Measurements from ENCODE around the gene CYTIP.

The CYTIP gene

DNA sequence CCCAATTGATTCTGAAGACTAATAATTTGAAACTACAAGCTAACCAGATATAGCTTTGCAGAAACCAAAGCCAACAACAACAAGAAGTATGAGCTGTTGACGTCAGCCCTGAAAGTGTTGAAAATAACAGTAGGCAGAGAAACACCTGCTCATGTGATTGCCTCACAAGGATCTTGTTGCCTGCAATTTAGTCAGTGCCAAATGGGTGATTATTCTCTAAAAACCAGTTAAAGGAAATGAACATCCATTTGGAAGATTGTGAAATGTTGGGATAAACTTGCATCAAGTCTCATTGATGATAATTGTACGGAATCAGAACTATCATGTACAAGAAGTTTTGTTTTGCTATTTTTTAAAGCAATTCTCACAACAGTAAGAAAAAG, 2.8 kb downstream of the CYTIP start:
- Histone ChIP-seq H3K27me3 (replicated peaks; ENCODE audit: control insufficient read depth, insufficient read depth, low read length, poor library complexity, severe bottlenecking) (no peaks in the 10 kb centered on the region), H3K36me3 (ENCODE audit: control insufficient read depth, insufficient read depth, low read length) (peaks cover 8% of the 10 kb centered on the region), H3K4me3 (ENCODE audit: insufficient read depth, low read depth, low read length, poor library complexity, severe bottlenecking) (peak overlapping the region; percentile 80), H3K4me1 (ENCODE audit: control insufficient read depth, insufficient read depth, low read length, poor library complexity, severe bottlenecking) (peaks cover 13% of the 10 kb centered on the region), H3K27ac (ENCODE audit: insufficient read depth, low read length, poor library complexity, severe bottlenecking) (peak overlapping the region; percentile 82), H3K9me3 (ENCODE audit: control insufficient read depth, low read length) (no peaks in the 10 kb centered on the region)
- no peak for DNase-seq

DNA sequence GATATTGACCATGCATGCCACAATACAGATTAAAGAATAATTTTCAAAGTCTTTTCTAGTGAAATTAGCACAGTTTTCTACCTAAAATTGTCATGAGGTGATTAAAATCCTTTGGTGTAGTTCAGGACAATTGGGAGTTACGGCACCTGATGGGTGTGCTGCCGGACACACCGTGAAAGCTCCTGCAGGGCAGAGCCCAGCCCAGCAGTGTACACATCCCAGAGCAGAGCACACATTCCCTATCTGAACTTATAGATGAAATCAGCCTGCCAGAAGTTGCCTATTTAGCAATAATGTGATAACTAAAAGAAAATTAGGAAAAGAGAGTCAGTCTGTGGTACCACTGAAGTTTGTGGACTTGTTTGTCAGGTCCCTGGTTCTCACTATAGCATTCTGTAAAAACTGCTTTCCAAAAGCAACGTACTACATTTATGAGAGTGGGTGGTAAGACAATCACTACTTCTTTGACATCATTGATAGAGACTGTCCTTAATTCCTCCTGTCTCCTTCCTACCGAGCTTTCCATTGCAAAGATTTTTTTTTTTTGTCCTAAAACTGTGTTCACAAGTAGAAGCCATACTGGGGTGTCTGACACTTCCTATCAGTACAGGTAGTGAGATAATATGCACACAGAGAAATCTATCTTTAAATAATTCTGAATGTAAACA, 3.4 kb downstream of the CYTIP start:
- no peaks in the 10 kb centered on the region for H3K27me3 ChIP-seq (replicated peaks; ENCODE audit: control insufficient read depth, insufficient read depth, low read length, poor library complexity, severe bottlenecking)
- peaks cover 13% of the 10 kb centered on the region for H3K4me1 ChIP-seq (ENCODE audit: control insufficient read depth, insufficient read depth, low read length, poor library complexity, severe bottlenecking)
- DNase-seq: no peak
- H3K36me3 ChIP-seq (ENCODE audit: control insufficient read depth, insufficient read depth, low read length): peaks cover 8% of the 10 kb centered on the region
- peak overlapping the region; percentile 82 for H3K27ac ChIP-seq (ENCODE audit: insufficient read depth, low read length, poor library complexity, severe bottlenecking)
- peak overlapping the region; percentile 80 for H3K4me3 ChIP-seq (ENCODE audit: insufficient read depth, low read depth, low read length, poor library complexity, severe bottlenecking)
- H3K9me3 ChIP-seq (ENCODE audit: control insufficient read depth, low read length): no peaks in the 10 kb centered on the region

DNA sequence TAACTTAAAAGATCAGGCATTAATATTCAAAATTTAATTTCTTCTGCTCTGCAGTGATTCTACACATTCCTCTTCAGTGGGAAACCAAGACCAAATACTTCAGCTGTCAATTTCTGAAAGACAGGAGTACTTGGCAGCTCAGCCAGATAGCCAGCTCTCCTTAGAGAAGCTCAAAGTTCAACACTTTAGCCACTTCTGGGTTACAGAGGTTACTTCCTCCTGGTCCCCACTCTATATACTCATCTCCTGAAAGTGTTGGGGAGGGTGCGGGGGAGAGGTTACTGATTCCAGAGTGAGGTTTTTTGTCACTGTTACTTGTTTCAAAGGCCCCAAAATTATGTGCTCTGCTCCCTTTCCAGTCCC, 4.1 kb downstream of the CYTIP start:
- H3K36me3 ChIP-seq (ENCODE audit: control insufficient read depth, insufficient read depth, low read length): peaks cover 8% of the 10 kb centered on the region
- peak overlapping the region; percentile 80 for H3K4me3 ChIP-seq (ENCODE audit: insufficient read depth, low read depth, low read length, poor library complexity, severe bottlenecking)
- no peaks in the 10 kb centered on the region for H3K27me3 ChIP-seq (replicated peaks; ENCODE audit: control insufficient read depth, insufficient read depth, low read length, poor library complexity, severe bottlenecking)
- H3K27ac ChIP-seq (ENCODE audit: insufficient read depth, low read length, poor library complexity, severe bottlenecking): peak overlapping the region; percentile 82
- H3K9me3 ChIP-seq (ENCODE audit: control insufficient read depth, low read length): no peaks in the 10 kb centered on the region
- H3K4me1 ChIP-seq (ENCODE audit: control insufficient read depth, insufficient read depth, low read length, poor library complexity, severe bottlenecking): peaks cover 10% of the 10 kb centered on the region
- no peak for DNase-seq

DNA sequence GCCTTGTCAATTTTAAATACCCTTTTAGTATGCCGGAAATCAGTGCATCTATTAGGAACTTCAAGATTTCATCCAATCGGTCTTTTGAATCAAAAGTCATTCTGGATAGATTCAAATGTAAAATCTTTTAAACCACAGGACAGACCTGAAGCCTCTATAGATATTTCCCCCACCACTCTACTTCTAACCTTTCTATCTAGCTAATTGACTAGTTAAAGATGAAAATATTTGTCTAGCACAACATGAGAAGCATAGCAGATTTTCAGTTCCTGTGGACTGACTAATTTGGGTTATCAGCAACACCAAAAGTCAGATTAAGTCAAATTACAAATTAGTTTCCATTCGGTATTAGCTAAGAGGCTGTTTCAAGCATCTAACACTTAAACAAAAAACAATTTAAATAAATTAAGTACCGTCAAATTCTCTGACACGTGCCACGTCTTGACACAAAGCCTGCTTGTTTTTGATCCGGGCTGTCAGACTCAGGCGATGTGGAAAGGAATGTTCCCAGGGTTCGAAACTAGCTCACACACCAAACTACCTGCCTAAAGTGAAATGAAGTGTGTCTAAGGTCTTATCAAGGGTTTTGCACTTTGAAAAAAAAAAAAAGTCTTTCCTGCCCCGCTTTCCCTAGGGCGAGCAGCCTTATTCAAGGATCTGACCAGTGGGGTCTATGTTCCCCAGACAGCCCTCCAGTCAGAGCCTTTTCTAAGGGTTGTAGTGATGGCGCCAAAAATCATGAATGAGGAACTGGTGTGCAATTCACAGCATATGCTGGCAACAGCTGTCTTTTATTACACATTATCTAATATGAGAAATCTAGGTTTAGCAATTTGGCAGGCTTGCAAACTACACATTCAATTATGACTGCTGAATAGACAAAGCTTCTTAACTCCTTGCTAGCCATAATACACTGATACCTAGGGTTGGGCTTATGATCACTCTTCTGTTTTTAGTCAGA, 4.7 kb downstream of the CYTIP start:
- peaks cover 11% of the 10 kb centered on the region for H3K36me3 ChIP-seq (ENCODE audit: control insufficient read depth, insufficient read depth, low read length)
- no peaks in the 10 kb centered on the region for H3K9me3 ChIP-seq (ENCODE audit: control insufficient read depth, low read length)
- peak overlapping the region; percentile 82 for H3K27ac ChIP-seq (ENCODE audit: insufficient read depth, low read length, poor library complexity, severe bottlenecking)
- H3K27me3 ChIP-seq (replicated peaks; ENCODE audit: control insufficient read depth, insufficient read depth, low read length, poor library complexity, severe bottlenecking): no peaks in the 10 kb centered on the region
- H3K4me3 ChIP-seq (ENCODE audit: insufficient read depth, low read depth, low read length, poor library complexity, severe bottlenecking): peak overlapping the region; percentile 80
- no peak for DNase-seq
- H3K4me1 ChIP-seq (ENCODE audit: control insufficient read depth, insufficient read depth, low read length, poor library complexity, severe bottlenecking): peaks cover 11% of the 10 kb centered on the region

DNA sequence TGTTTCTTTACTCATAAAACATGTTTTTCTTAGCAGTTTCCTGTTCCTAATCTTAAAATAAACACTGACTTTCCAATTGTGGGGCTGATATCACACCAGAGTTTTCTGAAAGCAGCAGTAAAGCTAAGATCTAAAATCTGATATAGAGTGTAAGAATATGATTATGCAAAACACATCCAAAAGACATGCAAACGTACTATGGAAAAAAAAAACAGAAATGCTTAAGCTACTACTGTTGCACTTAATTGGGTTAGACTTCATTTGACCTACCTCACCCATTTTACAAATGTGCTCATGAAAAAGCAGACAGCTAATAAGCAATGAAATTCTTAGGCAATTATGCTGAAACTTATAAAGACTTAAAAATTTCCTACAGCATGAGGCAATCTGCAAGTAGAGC, 10.5 kb downstream of the CYTIP start:
- DNase-seq: no peak
- Histone ChIP-seq H3K27ac (ENCODE audit: insufficient read depth, low read length, poor library complexity, severe bottlenecking) (peak overlapping the region; percentile 82), H3K36me3 (ENCODE audit: control insufficient read depth, insufficient read depth, low read length) (peaks cover 53% of the 10 kb centered on the region), H3K27me3 (replicated peaks; ENCODE audit: control insufficient read depth, insufficient read depth, low read length, poor library complexity, severe bottlenecking) (no peaks in the 10 kb centered on the region), H3K4me3 (ENCODE audit: insufficient read depth, low read depth, low read length, poor library complexity, severe bottlenecking) (peak overlapping the region; percentile 80), H3K9me3 (ENCODE audit: control insufficient read depth, low read length) (no peaks in the 10 kb centered on the region), H3K4me1 (ENCODE audit: control insufficient read depth, insufficient read depth, low read length, poor library complexity, severe bottlenecking) (peaks cover 56% of the 10 kb centered on the region)

DNA sequence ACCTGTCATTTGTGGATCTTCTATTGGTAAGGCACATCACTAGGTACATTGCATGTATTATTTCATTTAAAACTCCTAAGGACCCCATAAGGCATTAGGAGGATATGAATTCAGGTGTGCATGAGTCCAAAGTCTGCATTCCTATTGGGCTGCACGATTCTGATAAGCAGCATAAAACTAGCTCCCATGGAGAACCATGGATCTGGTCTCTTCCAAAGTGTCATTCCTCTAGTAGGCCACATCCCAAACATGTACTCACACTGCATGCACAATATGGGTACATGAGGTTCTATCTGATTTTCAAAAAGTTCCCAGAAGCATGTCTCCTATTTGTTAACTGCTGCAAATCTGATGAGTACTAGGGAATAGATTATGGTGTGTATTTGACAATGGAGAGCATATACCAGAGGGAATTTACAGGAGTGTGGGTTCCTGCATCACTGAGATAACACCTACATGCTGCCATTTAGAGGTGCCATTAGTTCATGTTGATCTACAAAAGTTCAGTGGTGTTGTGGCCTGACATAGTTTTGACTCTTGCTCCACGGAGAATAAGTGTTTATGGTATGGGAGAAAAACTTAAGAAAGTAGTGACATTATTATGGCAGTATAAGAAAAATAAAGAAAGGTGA, 11.3 kb downstream of the CYTIP start:
- H3K4me1 ChIP-seq (ENCODE audit: control insufficient read depth, insufficient read depth, low read length, poor library complexity, severe bottlenecking): peaks cover 53% of the 10 kb centered on the region

DNA sequence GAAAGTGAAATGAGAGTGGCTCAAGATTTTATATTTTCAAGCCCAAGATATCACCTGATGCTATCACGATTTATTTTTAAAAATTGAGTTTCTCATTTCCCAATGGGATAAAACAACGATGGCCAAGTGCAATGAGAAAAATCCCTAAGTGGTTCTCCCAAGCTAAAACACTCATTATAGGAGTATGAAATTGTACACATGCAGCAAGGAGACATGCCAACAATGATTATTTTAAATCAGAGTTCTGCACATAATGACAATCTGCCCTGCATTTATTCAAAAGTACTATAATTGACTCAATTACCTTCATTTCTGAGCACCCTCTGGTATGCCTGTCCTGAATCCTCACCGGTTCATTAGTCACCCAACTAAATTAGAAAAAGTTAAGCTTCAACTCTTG, 12.7 kb downstream of the CYTIP start:
- H3K4me3 ChIP-seq (ENCODE audit: insufficient read depth, low read depth, low read length, poor library complexity, severe bottlenecking): no peak overlapping the region
- peaks cover 53% of the 10 kb centered on the region for H3K4me1 ChIP-seq (ENCODE audit: control insufficient read depth, insufficient read depth, low read length, poor library complexity, severe bottlenecking)

More for the DNA sequence above, 11.3 kb downstream of the CYTIP start:
- Histone ChIP-seq H3K9me3 (ENCODE audit: control insufficient read depth, low read length) (no peaks in the 10 kb centered on the region), H3K27ac (ENCODE audit: insufficient read depth, low read length, poor library complexity, severe bottlenecking) (peak overlapping the region; percentile 82), H3K36me3 (ENCODE audit: control insufficient read depth, insufficient read depth, low read length) (peaks cover 61% of the 10 kb centered on the region), H3K4me3 (ENCODE audit: insufficient read depth, low read depth, low read length, poor library complexity, severe bottlenecking) (peak overlapping the region; percentile 80), H3K27me3 (replicated peaks; ENCODE audit: control insufficient read depth, insufficient read depth, low read length, poor library complexity, severe bottlenecking) (no peaks in the 10 kb centered on the region)
- DNase-seq: no peak

DNA sequence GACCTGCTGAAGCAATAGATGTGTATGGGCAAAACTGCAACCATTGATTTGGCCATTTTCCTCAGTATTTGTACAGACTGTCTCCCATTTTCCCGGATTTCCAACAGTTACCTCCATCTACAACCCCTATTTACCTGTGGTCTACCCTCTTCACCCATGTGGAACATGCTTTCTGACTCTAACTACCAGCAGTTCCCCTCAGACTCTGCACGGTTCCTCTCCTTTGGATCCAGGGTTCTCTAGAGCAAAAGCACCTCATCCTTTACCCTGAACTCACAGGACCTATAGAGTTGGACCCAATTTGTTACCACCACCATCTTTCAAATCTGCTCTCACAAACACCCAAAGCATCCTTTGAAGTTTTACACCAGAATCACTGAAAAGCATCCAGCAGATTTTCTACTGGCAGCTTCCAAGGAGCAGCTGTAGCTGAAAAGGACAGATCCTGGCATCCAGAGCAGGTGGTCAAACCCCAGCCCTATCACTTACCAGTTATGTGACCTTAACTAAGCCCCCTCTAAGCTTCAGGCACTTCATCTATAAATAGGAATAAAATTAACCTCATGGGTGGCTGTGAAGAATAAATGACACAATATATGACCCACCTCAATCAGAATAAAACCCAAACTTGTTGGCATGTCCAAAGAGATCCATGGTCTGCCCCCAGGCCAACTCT, 15.3 kb downstream of the CYTIP start:
- H3K4me3 ChIP-seq (ENCODE audit: insufficient read depth, low read depth, low read length, poor library complexity, severe bottlenecking): no peak overlapping the region
- peaks cover 41% of the 10 kb centered on the region for H3K4me1 ChIP-seq (ENCODE audit: control insufficient read depth, insufficient read depth, low read length, poor library complexity, severe bottlenecking)

More for the DNA sequence above, 12.7 kb downstream of the CYTIP start:
- Histone ChIP-seq H3K27ac (ENCODE audit: insufficient read depth, low read length, poor library complexity, severe bottlenecking) (peak overlapping the region; percentile 29), H3K27me3 (replicated peaks; ENCODE audit: control insufficient read depth, insufficient read depth, low read length, poor library complexity, severe bottlenecking) (no peaks in the 10 kb centered on the region), H3K9me3 (ENCODE audit: control insufficient read depth, low read length) (peaks cover 4% of the 10 kb centered on the region), H3K36me3 (ENCODE audit: control insufficient read depth, insufficient read depth, low read length) (peaks cover 75% of the 10 kb centered on the region)
- no peak for DNase-seq

DNA sequence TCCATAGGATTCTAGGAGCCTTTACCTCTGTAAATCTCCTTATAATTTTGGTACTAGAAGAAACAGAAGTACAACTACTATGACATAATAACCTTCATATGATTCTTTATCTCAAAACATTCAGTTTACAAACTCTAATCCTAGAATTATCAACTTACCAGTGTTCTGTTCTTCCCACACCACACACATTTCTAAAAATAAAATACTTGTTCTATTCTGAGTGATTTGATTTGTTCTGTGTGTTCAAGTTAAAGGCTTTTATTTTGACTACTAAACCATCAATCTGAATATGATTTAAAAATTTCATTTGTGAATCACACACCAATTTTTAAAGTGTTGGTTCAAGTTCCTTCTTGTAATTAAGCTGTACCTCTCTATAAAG, 16.0 kb downstream of the CYTIP start:
- Histone ChIP-seq H3K27ac (ENCODE audit: insufficient read depth, low read length, poor library complexity, severe bottlenecking) (peak overlapping the region; percentile 10), H3K36me3 (ENCODE audit: control insufficient read depth, insufficient read depth, low read length) (peaks cover 97% of the 10 kb centered on the region)

More for the DNA sequence above, 15.3 kb downstream of the CYTIP start:
- Histone ChIP-seq H3K27ac (ENCODE audit: insufficient read depth, low read length, poor library complexity, severe bottlenecking) (no peak overlapping the region), H3K9me3 (ENCODE audit: control insufficient read depth, low read length) (peaks cover 4% of the 10 kb centered on the region), H3K27me3 (replicated peaks; ENCODE audit: control insufficient read depth, insufficient read depth, low read length, poor library complexity, severe bottlenecking) (no peaks in the 10 kb centered on the region), H3K36me3 (ENCODE audit: control insufficient read depth, insufficient read depth, low read length) (peaks cover 92% of the 10 kb centered on the region)
- no peak for DNase-seq

More for the DNA sequence above, 16.0 kb downstream of the CYTIP start:
- Histone ChIP-seq H3K4me1 (ENCODE audit: control insufficient read depth, insufficient read depth, low read length, poor library complexity, severe bottlenecking) (peaks cover 34% of the 10 kb centered on the region), H3K9me3 (ENCODE audit: control insufficient read depth, low read length) (peaks cover 4% of the 10 kb centered on the region), H3K4me3 (ENCODE audit: insufficient read depth, low read depth, low read length, poor library complexity, severe bottlenecking) (no peak overlapping the region), H3K27me3 (replicated peaks; ENCODE audit: control insufficient read depth, insufficient read depth, low read length, poor library complexity, severe bottlenecking) (no peaks in the 10 kb centered on the region)
- DNase-seq: no peak

Data from effector memory CD4-positive, alpha-beta T cell (primary cell).